H1 (cell line): ENCODE data around the gene FANCF.

Experiments
- CBX8 ChIP-seq: fragments of 300-800, 300-1000 bp; sonication (generic); IDR thresholded peaks from 2 replicates; pipeline ENCODE4 v1.7.1; 2016; ENCODE audit warnings: low read depth, low read length, borderline replicate concordance
- CHD7 ChIP-seq: fragments of 300-600 bp; sonication (generic); IDR thresholded peaks from 2 replicates; pipeline ENCODE4 v1.7.1; 2012; ENCODE audit warnings: low read length, moderate library complexity, mild to moderate bottlenecking, inconsistent platforms; ENCODE audit not compliant: insufficient replicate concordance
- CREB1 ChIP-seq: IDR thresholded peaks from 2 replicates; pipeline ENCODE4 v1.6.1; 2012; ENCODE audit warnings: inconsistent platforms
- CTCF ChIP-seq, 3 experiments: IDR thresholded peaks; 1 replicate in 2 of 3; 2 replicates in 1 of 3; pipeline versions ENCODE4 v1.5.1 to v1.6.1; 2011; ENCODE audit warnings: low read length in 3 of 3, mild to moderate bottlenecking in 3 of 3, inconsistent platforms in 2 of 3, low read depth in 1 of 3, moderate library complexity in 1 of 3; ENCODE audit not compliant: insufficient read depth in 1 of 3; ENCODE audit errors: control extremely low read depth in 1 of 3
- JUN ChIP-seq: IDR thresholded peaks from 2 replicates; pipeline ENCODE4 v1.6.1; 2011; ENCODE audit warnings: low read depth, mild to moderate bottlenecking, improper control_type of control experiment, low read length
- KDM1A ChIP-seq: fragments of 200-600, 300-600 bp; sonication (generic); IDR thresholded peaks from 2 replicates; pipeline ENCODE4 v1.7.1; 2016; ENCODE audit warnings: mild to moderate bottlenecking, low read length, borderline replicate concordance
- NRF1 ChIP-seq: IDR thresholded peaks from 2 replicates; pipeline ENCODE4 v1.6.1; 2011; ENCODE audit warnings: mild to moderate bottlenecking, low read depth, low read length, improper control_type of control experiment
- POLR2A ChIP-seq, 2 experiments: IDR thresholded peaks; 1 replicate in 1 of 2; 2 replicates in 1 of 2; pipeline ENCODE4 v1.6.1; 2011; ENCODE audit warnings: low read depth in 2 of 2, low read length in 2 of 2, mild to moderate bottlenecking in 2 of 2; ENCODE audit errors: control extremely low read depth in 1 of 2
- POLR2AphosphoS5 ChIP-seq: IDR thresholded peaks from 2 replicates; pipeline ENCODE4 v1.6.1; 2011; ENCODE audit warnings: low read depth, low read length
- RNF2 ChIP-seq: fragments of 200-900, 300-1000 bp; sonication (generic); IDR thresholded peaks from 2 replicates; pipeline ENCODE4 v1.7.1; 2016; ENCODE audit warnings: borderline replicate concordance, low read depth, mild to moderate bottlenecking, antibody characterized with exemption, low read length; ENCODE audit not compliant: poor library complexity, severe bottlenecking; ENCODE audit errors: missing control alignments
- RXRA ChIP-seq: IDR thresholded peaks from 2 replicates; pipeline ENCODE4 v1.6.1; 2011; ENCODE audit warnings: low read depth, mild to moderate bottlenecking, low read length, moderate library complexity; ENCODE audit not compliant: insufficient read depth
- SP2 ChIP-seq: IDR thresholded peaks from 2 replicates; pipeline ENCODE4 v1.6.1; 2012; ENCODE audit warnings: mild to moderate bottlenecking, low read length, inconsistent platforms
- TAF1 ChIP-seq: IDR thresholded peaks from 2 replicates; pipeline ENCODE4 v1.6.1; 2011; ENCODE audit warnings: mild to moderate bottlenecking, low read depth, low read length
- YY1 ChIP-seq: IDR thresholded peaks from 2 replicates; pipeline ENCODE4 v1.6.1; 2011; ENCODE audit warnings: low read depth, mild to moderate bottlenecking, low read length

- TF ChIP-seq CTCF (IDR thresholded peaks at IDR 0.05; ENCODE audit: control extremely low read depth in 1 of 3, insufficient read depth in 1 of 3, low read depth in 1 of 3, low read length in 3 of 3): no peak
- no peak for TF ChIP-seq CREB1
- TF ChIP-seq POLR2A (IDR thresholded peaks at IDR 0.05; ENCODE audit: control extremely low read depth in 1 of 2, low read depth in 2 of 2, low read length in 2 of 2): no peak
- TF ChIP-seq KDM1A: no peak
- TF ChIP-seq CBX8: no peak
- TF ChIP-seq POLR2AphosphoS5: no peak
- TF ChIP-seq NRF1: no peak
- no peak for TF ChIP-seq RXRA
- no peak for TF ChIP-seq RNF2
- no peak for TF ChIP-seq YY1
- TF ChIP-seq CHD7: no peak
- TF ChIP-seq TAF1: no peak
- TF ChIP-seq JUN: no peak
- TF ChIP-seq SP2: no peak
These were observed 1.8 kb upstream of the FANCF start for GRCh38 chr11:22627421-22627820.
